Heart left ventricle (tissue), 16 donors: ENCODE results near the gene GCGR. TPM values are rescaled to one million over a fixed set of nuclear protein-coding genes. Genes with fewer than 3 reads are reported as not detected.

ENCODE experiments used
- ATAC-seq, 4 donors: fragments of 200-7000 bp; cut with Tn5 transposase; one replicate each; pipeline ENCODE4 v1.9.1; 2020 to 2022; ENCODE audit warnings: moderate library complexity in 4 of 4, mild to moderate bottlenecking in 3 of 4, moderate number of reproducible peaks in 1 of 4
- DNase-seq, 5 donors: peaks; one replicate each; pipeline ENCODE4 v3.0.0-alpha.2; 2020
- H3K27ac ChIP-seq, 12 donors: fragments of 200-600 bp; sonication (generic) in 4 of 12; one replicate each; pipeline versions ENCODE4 v1.5.0 to v1.8.0; 2016 to 2022; ENCODE audit warnings: mild to moderate bottlenecking in 2 of 12
- H3K27me3 ChIP-seq, 9 donors: fragments of 200-600 bp; sonication (generic) in 2 of 9; one replicate each; pipeline versions ENCODE4 v1.5.1 to v1.8.0; 2016 to 2022; ENCODE audit warnings: mild to moderate bottlenecking in 3 of 9
- H3K36me3 ChIP-seq, 9 donors: fragments of 200-600 bp; sonication (generic) in 2 of 9; one replicate each; pipeline versions ENCODE4 v1.5.0 to v1.8.0; 2018 to 2022; ENCODE audit warnings: mild to moderate bottlenecking in 2 of 9
- H3K4me1 ChIP-seq, 12 donors: fragments of 200-600 bp; sonication (generic) in 4 of 12; one replicate each; pipeline versions ENCODE4 v1.5.0 to v1.8.0; 2016 to 2022; ENCODE audit warnings: mild to moderate bottlenecking in 3 of 12
- H3K4me3 ChIP-seq, 12 donors: fragments of 200-600 bp; sonication (generic) in 4 of 12; one replicate each; pipeline versions ENCODE4 v1.5.0 to v1.8.0; 2017 to 2022; ENCODE audit warnings: mild to moderate bottlenecking in 9 of 12, moderate library complexity in 4 of 12
- H3K9me3 ChIP-seq, 12 donors: fragments of 200-600 bp; sonication (generic) in 4 of 12; one replicate each; pipeline versions ENCODE4 v1.5.0 to v1.8.0; 2016 to 2022; ENCODE audit warnings: mild to moderate bottlenecking in 1 of 12
- POLR2A ChIP-seq, 2 donors: fragments of 450-650 bp; IDR thresholded peaks; one replicate each; pipeline ENCODE4 v1.6.1; 2017; ENCODE audit warnings: antibody characterized with exemption in 2 of 2, mild to moderate bottlenecking in 2 of 2, moderate library complexity in 2 of 2
- WGBS, 4 donors: extraction: QIAGEN DNeasy Blood & Tissue Kit in 2 of 4; methylation state at CpG; one replicate each; pipeline versions ENCODE4 v1.1.5 to v1.1.7; 2013 to 2018; 5-methylcytosine and 5-hydroxymethylcytosine counted together
- intact Hi-C, 10 donors: fragments of 100-400 bp; cut with DNase I; formaldehyde crosslinking; loops; one replicate each; pipeline versions ENCODE4 v1.11.1 to v1.14.2; 2022
- polyA plus RNA-seq, 2 donors: library from polyadenylated mRNA; stranded (reverse); fragments of 200-250 nt; gene quantifications; one replicate each; pipeline ENCODE4 v1.2.3, GENCODE V29; 2013
- total RNA-seq, 9 donors: library from RNA; depleted of rRNA in 2 of 9; stranded (reverse); fragments of >200 nt in 2 of 9; fragmentation: NEBNext Ultra II Directional in 3 of 9; extraction: Animal tissue kit (Norgen Biotek cat#: 25700) in 3 of 9; gene quantifications; one replicate each; pipeline versions ENCODE4 v1.1.0 to v1.2.4, GENCODE V29; 2016 to 2023
- TF ChIP-seq, protein P1 (sequence below), 12 donors: fragments of 200-600 bp; sonication (generic) in 4 of 12; IDR thresholded peaks; one replicate each; pipeline versions ENCODE4 v1.5.0 to v1.8.0; 2018 to 2022; ENCODE audit warnings: antibody characterized with exemption in 12 of 12, mild to moderate bottlenecking in 5 of 12
- donor health status: ischemic (EF 13 %, LVEDD 7.1; RV severe dilation, severe dysfunction).
- donor health status: healthy with polysubstance abuse.
- donor health status: DM: no; HTN: yes; CAD: no.
- donor health status: DM: no; HTN: no; CAD: no.
- donor health status: ischemic (EF 25% LVEDD 6.9; RV normal size, moderate dysfunction).
- donor health status: ischemic (EF 25% LVEDD 5.7; RV mildly dilated, moderate dysfunction).
- donor health status: healthy.
- donor health status: DM: yes; HTN: yes; CAD: no.
- donor health status: ischemic (EF 35%, LVEDD 5.7; RV mildly dilated, moderate dysfunction).
- donor health status: nonischemic (EF 11% LVEDD 7.7; RV severe dilation, severe dysfunction).
- donor health status: DM: yes; HTN: yes; CAD: no.
- donor health status: PGD.
- donor health status: ischemic (EF 29% LVEDD 5.4; RV normal size, mild dysfunction).
- donor health status: nonischemic (EF 23%, LVEDD 6.1; RV moderate dilation, normal function).

Gene GCGR
- total and polyA plus RNA-seq, 11 donors: not detected

DNA sequence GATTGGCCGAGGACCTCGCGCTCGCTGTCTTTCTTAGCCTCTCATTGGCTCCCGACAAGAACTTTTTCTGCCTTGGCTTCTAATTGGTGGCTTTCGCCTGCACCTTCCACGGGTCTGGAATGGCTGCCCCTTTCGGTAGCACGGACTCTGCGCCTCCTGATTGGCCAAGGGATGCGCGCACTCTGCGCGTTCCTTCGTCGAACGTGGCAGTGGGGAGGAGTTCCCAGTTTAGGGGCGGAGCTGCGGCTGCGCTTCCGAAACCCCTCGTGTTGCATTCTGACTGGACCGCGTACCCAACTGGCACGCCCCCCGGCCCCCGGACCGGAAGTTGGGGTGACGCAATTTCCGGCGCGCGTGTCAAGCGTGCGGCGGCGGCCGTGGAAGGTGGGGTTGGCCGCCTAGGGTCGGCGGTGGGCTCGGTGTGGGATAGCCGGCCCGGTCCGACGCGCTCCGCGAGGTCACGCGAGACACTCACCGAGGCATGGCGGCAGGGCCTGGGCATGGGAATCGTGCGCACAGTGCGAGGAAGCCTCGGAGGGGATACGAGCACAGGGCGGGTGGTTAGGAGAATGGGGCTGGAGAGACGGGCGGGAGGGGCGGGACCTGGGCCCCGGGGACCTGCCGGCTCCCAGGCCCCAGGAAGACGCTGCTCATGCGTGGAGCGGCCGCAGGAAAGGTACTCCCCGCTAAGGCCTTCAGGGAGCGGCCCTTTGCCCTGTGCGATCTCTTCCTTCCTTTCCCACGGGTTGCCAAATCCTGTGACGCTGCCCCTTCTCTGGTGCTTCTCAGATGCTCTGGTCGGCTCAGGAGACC, 57.0 kb downstream of the GCGR start:
- H3K9me3 ChIP-seq: no peaks in the 10 kb centered on the region
- DNase-seq (peak; percentile 99 to 100 (median 99)), ATAC-seq (peak; percentile 94 to 99 (median 98))
- H3K27me3 ChIP-seq: no peaks in the 10 kb centered on the region
- H3K4me1 ChIP-seq: peaks cover 11 to 60% (median 42%) of the 10 kb centered on the region in 12 donors
- peak overlapping the region; percentile 75 to 99 (median 95) for H3K27ac ChIP-seq
- peak; percentile 77 to 86 for TF ChIP-seq POLR2A (IDR thresholded peaks at IDR 0.05)
- TF ChIP-seq, protein P1, sequence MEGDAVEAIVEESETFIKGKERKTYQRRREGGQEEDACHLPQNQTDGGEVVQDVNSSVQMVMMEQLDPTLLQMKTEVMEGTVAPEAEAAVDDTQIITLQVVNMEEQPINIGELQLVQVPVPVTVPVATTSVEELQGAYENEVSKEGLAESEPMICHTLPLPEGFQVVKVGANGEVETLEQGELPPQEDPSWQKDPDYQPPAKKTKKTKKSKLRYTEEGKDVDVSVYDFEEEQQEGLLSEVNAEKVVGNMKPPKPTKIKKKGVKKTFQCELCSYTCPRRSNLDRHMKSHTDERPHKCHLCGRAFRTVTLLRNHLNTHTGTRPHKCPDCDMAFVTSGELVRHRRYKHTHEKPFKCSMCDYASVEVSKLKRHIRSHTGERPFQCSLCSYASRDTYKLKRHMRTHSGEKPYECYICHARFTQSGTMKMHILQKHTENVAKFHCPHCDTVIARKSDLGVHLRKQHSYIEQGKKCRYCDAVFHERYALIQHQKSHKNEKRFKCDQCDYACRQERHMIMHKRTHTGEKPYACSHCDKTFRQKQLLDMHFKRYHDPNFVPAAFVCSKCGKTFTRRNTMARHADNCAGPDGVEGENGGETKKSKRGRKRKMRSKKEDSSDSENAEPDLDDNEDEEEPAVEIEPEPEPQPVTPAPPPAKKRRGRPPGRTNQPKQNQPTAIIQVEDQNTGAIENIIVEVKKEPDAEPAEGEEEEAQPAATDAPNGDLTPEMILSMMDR (IDR thresholded peaks at IDR 0.05): peak in 6 of 12 donors; percentile 8 to 32 (median 18)
- 0% methylated on average over 8 to 74 of the region's 74 CpGs for WGBS, 4 donors
- intact Hi-C loops: loop anchor here in 4 of 10 donors (1.0 to 10.0 kb wide), 6 partner anchors 28 to 346 kb away; partner anchors contain the start of genes CENPX (in 2 of the 4), LRRC45 (in 2 of the 4), ACTG1 (in 1 of the 4) and MCRIP1 (in 1 of the 4)
- H3K36me3 ChIP-seq: peaks cover 0 to 55% (median 24%) of the 10 kb centered on the region in 9 donors
- H3K4me3 ChIP-seq: peak overlapping the region; percentile 54 to 99 (median 81)

DNA sequence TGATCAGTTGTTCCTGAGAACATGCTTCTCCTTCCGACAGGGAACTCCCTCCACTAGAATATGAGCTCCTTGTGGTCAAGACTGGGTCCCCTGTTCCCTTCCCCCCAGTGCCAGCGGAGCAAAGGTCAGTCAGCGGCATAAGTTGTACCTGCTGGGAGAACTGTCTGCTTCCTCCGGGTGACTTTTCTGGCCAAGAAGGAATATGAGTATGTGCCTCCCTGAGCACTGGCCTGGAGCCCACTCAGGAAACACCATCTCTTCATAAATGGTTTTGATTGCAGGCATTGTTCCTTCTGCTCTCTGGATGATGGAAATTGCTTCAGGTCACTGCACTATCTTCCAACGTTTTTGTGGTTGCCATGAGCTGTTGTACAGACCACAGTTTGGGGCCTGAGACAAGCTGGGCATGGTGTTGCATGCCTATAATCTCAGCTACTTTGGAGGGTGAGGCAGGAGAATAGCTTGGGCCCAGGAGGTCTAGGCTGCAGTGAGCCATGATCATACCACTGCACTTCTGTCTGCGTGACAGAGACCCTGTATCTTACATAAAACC, 59.2 kb downstream of the GCGR start:
- ATAC-seq: no peak
- H3K4me3 ChIP-seq: no peak overlapping the region
- 77 to 81% (median 79%) methylated on average over 6 of the region's 6 CpGs for whole genome bisulfite sequencing, 4 donors
- no peaks in the 10 kb centered on the region for H3K9me3 ChIP-seq
- no peaks in the 10 kb centered on the region for H3K27me3 ChIP-seq
- no peak for TF ChIP-seq POLR2A (IDR thresholded peaks at IDR 0.05)
- TF ChIP-seq, protein P1 (IDR thresholded peaks at IDR 0.05): no peak
- peak overlapping the region in 2 of 12 donors; percentile 11 to 95 for H3K27ac ChIP-seq
- intact Hi-C loops: loop anchor here in 2 of 10 donors (10.0 kb wide), 2 partner anchors 162 to 348 kb away; partner anchors contain the start of genes ACTG1 (in 1 of the 2), CENPX (in 1 of the 2) and LRRC45 (in 1 of the 2)
- H3K36me3 ChIP-seq: peaks cover 0 to 40% (median 15%) of the 10 kb centered on the region in 9 donors
- no peak for DNase-seq
- peaks cover 11 to 67% (median 56%) of the 10 kb centered on the region in 12 donors for H3K4me1 ChIP-seq

Other genes with a start within 250 kb of the GCGR start
- gene NPLOC4, start 167.0 kb upstream of the GCGR start, total RNA-seq: 100 to 1,000 TPM in 3 of 9 donors, 10 to 100 TPM in 6; 92.1 to 133 (median 99.3) TPM
- 10 to 100 TPM; 28.2 to 84.3 TPM for gene NPLOC4, start 167.0 kb upstream of the GCGR start, polyA plus RNA-seq
- gene TSPAN10, start 167.0 kb upstream of the GCGR start, total RNA-seq: under 1 TPM in 4 of 9 donors, not detected in 5; 0.21 to 0.41 (median 0.38) TPM
- gene TSPAN10, start 167.0 kb upstream of the GCGR start, polyA plus RNA-seq: under 1 TPM; 0.07 to 0.46 TPM
- gene PDE6G, start 147.6 kb upstream of the GCGR start, total RNA-seq: 1 to 10 TPM in 2 of 9 donors, under 1 TPM in 1, not detected in 6; 0.73 to 2.3 (median 1.5) TPM
- under 1 TPM in 1 of 2 donors, not detected in 1; 0.67 TPM for gene PDE6G, start 147.6 kb upstream of the GCGR start, polyA plus RNA-seq
- gene OXLD1, start 137.5 kb upstream of the GCGR start, total RNA-seq: 10 to 100 TPM; 16.9 to 28.8 (median 21.7) TPM
- 10 to 100 TPM; 27.0 to 42.9 TPM for gene OXLD1, start 137.5 kb upstream of the GCGR start, polyA plus RNA-seq
- 10 to 100 TPM in 1 of 9 donors, 1 to 10 TPM in 8; 3.5 to 10.1 (median 6.3) TPM for gene CCDC137, start 137.4 kb upstream of the GCGR start, total RNA-seq
- gene CCDC137, start 137.4 kb upstream of the GCGR start, polyA plus RNA-seq: 10 to 100 TPM in 1 of 2 donors, 1 to 10 TPM in 1; 8.2 to 20.0 TPM
- 10 to 100 TPM; 10.2 to 22.3 (median 13.3) TPM for gene ARL16, start 120.4 kb upstream of the GCGR start, total RNA-seq
- 10 to 100 TPM; 22.4 to 23.6 TPM for gene ARL16, start 120.4 kb upstream of the GCGR start, polyA plus RNA-seq
- gene HGS, start 120.1 kb upstream of the GCGR start, total RNA-seq: 10 to 100 TPM; 37.4 to 90.8 (median 40.3) TPM
- 10 to 100 TPM; 53.8 to 81.4 TPM for gene HGS, start 120.1 kb upstream of the GCGR start, polyA plus RNA-seq
- 100 to 1,000 TPM in 8 of 9 donors, 10 to 100 TPM in 1; 98.8 to 182 (median 133) TPM for gene MRPL12, start 100.8 kb upstream of the GCGR start, total RNA-seq
- gene MRPL12, start 100.8 kb upstream of the GCGR start, polyA plus RNA-seq: 100 to 1,000 TPM; 343 to 525 TPM
- 10 to 100 TPM in 2 of 9 donors, 1 to 10 TPM in 7; 7.0 to 13.6 (median 8.2) TPM for gene SLC25A10, start 91.9 kb upstream of the GCGR start, total RNA-seq
- gene SLC25A10, start 91.9 kb upstream of the GCGR start, polyA plus RNA-seq: 10 to 100 TPM; 10.8 to 17.9 TPM
- 100 to 1,000 TPM in 5 of 9 donors, 10 to 100 TPM in 4; 74.8 to 134 (median 102) TPM for gene MCRIP1, start 29.1 kb downstream of the GCGR start, total RNA-seq
- 100 to 1,000 TPM; 159 to 266 TPM for gene MCRIP1, start 29.1 kb downstream of the GCGR start, polyA plus RNA-seq
- gene PPP1R27, start 30.9 kb downstream of the GCGR start, total RNA-seq: not detected
- gene PPP1R27, start 30.9 kb downstream of the GCGR start, polyA plus RNA-seq: not detected
- 100 to 1,000 TPM; 280 to 763 (median 374) TPM for gene P4HB, start 56.4 kb downstream of the GCGR start, total RNA-seq
- 100 to 1,000 TPM; 246 to 584 TPM for gene P4HB, start 56.4 kb downstream of the GCGR start, polyA plus RNA-seq
- gene ARHGDIA, start 67.2 kb downstream of the GCGR start, total RNA-seq: 100 to 1,000 TPM in 6 of 9 donors, 10 to 100 TPM in 3; 81.4 to 268 (median 152) TPM
- gene ARHGDIA, start 67.2 kb downstream of the GCGR start, polyA plus RNA-seq: 100 to 1,000 TPM in 1 of 2 donors, 10 to 100 TPM in 1; 81.7 to 296 TPM
- 10 to 100 TPM; 25.1 to 39.9 (median 32.4) TPM for gene ALYREF, start 87.4 kb downstream of the GCGR start, total RNA-seq
- gene ALYREF, start 87.4 kb downstream of the GCGR start, polyA plus RNA-seq: 10 to 100 TPM in 1 of 2 donors, 1 to 10 TPM in 1; 9.8 to 50.5 TPM
- gene ANAPC11, start 87.6 kb downstream of the GCGR start, total RNA-seq: 100 to 1,000 TPM; 118 to 255 (median 143) TPM
- gene ANAPC11, start 87.6 kb downstream of the GCGR start, polyA plus RNA-seq: 100 to 1,000 TPM; 283 to 329 TPM
- gene NPB, start 98.1 kb downstream of the GCGR start, total RNA-seq: 1 to 10 TPM in 1 of 9 donors, under 1 TPM in 7, not detected in 1; 0.13 to 1.2 (median 0.50) TPM
- under 1 TPM; 0.29 to 0.61 TPM for gene NPB, start 98.1 kb downstream of the GCGR start, polyA plus RNA-seq
- gene PCYT2, start 107.2 kb downstream of the GCGR start, total RNA-seq: 10 to 100 TPM; 28.8 to 85.5 (median 46.2) TPM
- 10 to 100 TPM; 60.4 to 64.0 TPM for gene PCYT2, start 107.2 kb downstream of the GCGR start, polyA plus RNA-seq
- 10 to 100 TPM in 2 of 9 donors, 1 to 10 TPM in 7; 3.6 to 13.2 (median 6.6) TPM for gene SIRT7, start 114.0 kb downstream of the GCGR start, total RNA-seq
- gene SIRT7, start 114.0 kb downstream of the GCGR start, polyA plus RNA-seq: 10 to 100 TPM in 1 of 2 donors, 1 to 10 TPM in 1; 7.1 to 12.0 TPM
- 10 to 100 TPM; 14.3 to 30.5 (median 18.0) TPM for gene MAFG, start 123.6 kb downstream of the GCGR start, total RNA-seq
- gene MAFG, start 123.6 kb downstream of the GCGR start, polyA plus RNA-seq: 10 to 100 TPM; 10.2 to 23.6 TPM
- 10 to 100 TPM in 2 of 9 donors, 1 to 10 TPM in 7; 1.8 to 12.2 (median 5.4) TPM for gene PYCR1, start 133.2 kb downstream of the GCGR start, total RNA-seq
- 10 to 100 TPM in 1 of 2 donors, 1 to 10 TPM in 1; 3.4 to 30.7 TPM for gene PYCR1, start 133.2 kb downstream of the GCGR start, polyA plus RNA-seq
- gene MYADML2, start 143.1 kb downstream of the GCGR start, total RNA-seq: 10 to 100 TPM in 1 of 9 donors, 1 to 10 TPM in 7, under 1 TPM in 1; 0.31 to 11.2 (median 3.9) TPM
- 1 to 10 TPM in 1 of 2 donors, under 1 TPM in 1; 0.19 to 7.4 TPM for gene MYADML2, start 143.1 kb downstream of the GCGR start, polyA plus RNA-seq
- gene NOTUM, start 157.0 kb downstream of the GCGR start, total RNA-seq: 1 to 10 TPM in 2 of 9 donors, under 1 TPM in 4, not detected in 3; 0.25 to 1.6 (median 0.54) TPM
- gene NOTUM, start 157.0 kb downstream of the GCGR start, polyA plus RNA-seq: under 1 TPM; 0.53 to 0.80 TPM
- 10 to 100 TPM; 15.1 to 27.8 (median 22.5) TPM for gene ASPSCR1, start 173.5 kb downstream of the GCGR start, total RNA-seq
- gene ASPSCR1, start 173.5 kb downstream of the GCGR start, polyA plus RNA-seq: 10 to 100 TPM; 39.2 to 43.6 TPM
- gene CENPX, start 218.7 kb downstream of the GCGR start, total RNA-seq: 10 to 100 TPM; 16.8 to 62.0 (median 23.8) TPM
- gene CENPX, start 218.7 kb downstream of the GCGR start, polyA plus RNA-seq: 100 to 1,000 TPM in 1 of 2 donors, 10 to 100 TPM in 1; 37.3 to 126 TPM
- 1 to 10 TPM; 2.9 to 7.5 (median 5.6) TPM for gene LRRC45, start 219.2 kb downstream of the GCGR start, total RNA-seq
- gene LRRC45, start 219.2 kb downstream of the GCGR start, polyA plus RNA-seq: 1 to 10 TPM; 5.1 to 8.6 TPM
- 1 to 10 TPM in 7 of 9 donors, under 1 TPM in 2; 0.76 to 2.6 (median 1.5) TPM for gene RAC3, start 227.5 kb downstream of the GCGR start, total RNA-seq
- 1 to 10 TPM; 1.2 to 2.0 TPM for gene RAC3, start 227.5 kb downstream of the GCGR start, polyA plus RNA-seq
- gene DCXR, start 233.5 kb downstream of the GCGR start, total RNA-seq: 100 to 1,000 TPM; 139 to 312 (median 185) TPM
- gene DCXR, start 233.5 kb downstream of the GCGR start, polyA plus RNA-seq: 100 to 1,000 TPM; 243 to 246 TPM
- gene RFNG, start 247.7 kb downstream of the GCGR start, total RNA-seq: 10 to 100 TPM; 16.4 to 30.6 (median 20.4) TPM
- gene RFNG, start 247.7 kb downstream of the GCGR start, polyA plus RNA-seq: 10 to 100 TPM; 24.0 to 25.8 TPM
- 100 to 1,000 TPM in 2 of 9 donors, 10 to 100 TPM in 7; 76.7 to 151 (median 81.8) TPM for gene GPS1, start 247.7 kb downstream of the GCGR start, total RNA-seq
- 10 to 100 TPM; 95.0 to 97.7 TPM for gene GPS1, start 247.7 kb downstream of the GCGR start, polyA plus RNA-seq